Natural killer cell treated with Interleukin-12 subunit alpha and Interleukin-12 subunit beta and Interleukin-15 and Interleukin-18, amount 100 ng/mL, for 72 hours (primary cell): ENCODE data around the gene PRKACB. TPM values are rescaled to one million over a fixed set of nuclear protein-coding genes. Genes with fewer than 3 reads are reported as not detected.
A peak's percentile ranks its signal among the peaks of the same experiment; 100 is the strongest.

Experiments used
- ATAC-seq, 2 donors: fragments of 150-1000 bp; cut with Tn5 transposase in 1 of 2; sonication (Bioruptor Pico), chemical (Tn5 transposase) in 1 of 2; 2 replicates each; pipeline ENCODE4 v1.10.0; 2021
- DNase-seq: peaks from one replicate; pipeline ENCODE4 v3.0.0; 2022; ENCODE audit warnings: low spot score
- H3K27ac Mint-ChIP-seq, 2 donors: 1 replicate in 1 of 2; 2 replicates in 1 of 2; pipeline ENCODE4 v1.8.0; 2022; ENCODE audit warnings: mixed read lengths in 2 of 2, mild to moderate bottlenecking in 1 of 2, moderate library complexity in 1 of 2
- H3K27me3 Mint-ChIP-seq, 2 donors: 1 replicate in 1 of 2; 2 replicates in 1 of 2; pipeline ENCODE4 v1.8.0; 2022; ENCODE audit warnings: mixed read lengths in 2 of 2
- H3K36me3 Mint-ChIP-seq: one replicate; pipeline ENCODE4 v1.8.0; 2022; ENCODE audit warnings: mixed read lengths
- H3K4me1 Mint-ChIP-seq, 2 donors: 1 replicate in 1 of 2; 2 replicates in 1 of 2; pipeline ENCODE4 v1.8.0; 2022; ENCODE audit warnings: low read depth in 2 of 2, mixed read lengths in 2 of 2, mild to moderate bottlenecking in 1 of 2
- H3K4me3 Mint-ChIP-seq: one replicate; pipeline ENCODE4 v1.8.0; 2022; ENCODE audit warnings: mixed read lengths
- H3K9me3 Mint-ChIP-seq: 2 replicates; pipeline ENCODE4 v1.8.0; 2022; ENCODE audit warnings: mixed read lengths
- total RNA-seq, 2 donors: library from RNA; stranded (reverse); gene quantifications; one replicate each; pipeline ENCODE4 v1.2.3, GENCODE V29; 2022

Gene PRKACB
- total RNA-seq, 2 donors from 2014 or later: 46.6 to 65.9 TPM

- H3K36me3 Mint-ChIP-seq: peaks cover 15% of the 10 kb centered on the region
- DNase-seq: no peak
- H3K4me3 Mint-ChIP-seq: no peak overlapping the region
- H3K27me3 Mint-ChIP-seq: peaks cover 0 to 2% of the 10 kb centered on the region in 2 donors
- peaks cover 6% of the 10 kb centered on the region for H3K9me3 Mint-ChIP-seq
- ATAC-seq: no peak
- peaks cover 0 to 1% of the 10 kb centered on the region in 2 donors for H3K4me1 Mint-ChIP-seq
- no peak overlapping the region for H3K27ac Mint-ChIP-seq
Observed at GRCh38 chr1:84253036-84253435, 109.0 kb downstream of the PRKACB start.

GRCh38 chr1:84253891-84254290 is 109.8 kb downstream of the PRKACB start:
- peaks cover 15% of the 10 kb centered on the region for H3K36me3 Mint-ChIP-seq
- no peak overlapping the region for H3K27ac Mint-ChIP-seq
- no peak for ATAC-seq
- H3K27me3 Mint-ChIP-seq: peaks cover 0 to 2% of the 10 kb centered on the region in 2 donors
- no peaks in the 10 kb centered on the region for H3K4me1 Mint-ChIP-seq
- no peak for DNase-seq
- H3K9me3 Mint-ChIP-seq: peaks cover 6% of the 10 kb centered on the region
- no peak overlapping the region for H3K4me3 Mint-ChIP-seq

DNA sequence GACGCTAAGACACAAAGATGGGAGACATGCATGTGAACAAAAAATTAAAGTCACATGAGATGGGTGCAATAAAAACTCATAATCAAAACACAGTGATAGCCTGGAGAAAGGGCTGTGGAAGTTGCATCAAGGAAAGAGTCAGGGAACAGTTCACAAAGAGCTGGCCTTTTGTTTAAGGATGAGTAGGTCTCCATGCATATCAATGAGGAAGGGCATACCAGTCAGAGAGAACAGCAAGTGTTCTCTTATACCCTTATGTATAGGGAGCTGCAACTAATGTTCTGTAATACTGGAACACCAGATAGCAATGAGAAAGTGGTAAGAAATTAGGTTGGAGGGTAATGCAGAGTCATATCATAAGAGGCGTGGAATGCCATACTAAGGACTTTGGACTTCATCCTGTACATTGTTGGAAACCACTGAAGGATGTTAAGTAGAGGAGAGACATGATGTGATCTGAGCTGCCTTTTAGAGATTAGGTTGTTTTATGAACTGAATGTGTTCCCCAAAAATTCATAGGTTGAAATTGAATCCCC is 110.7 kb downstream of the PRKACB start:
- Mint-ChIP-seq H3K4me3 (no peak overlapping the region), H3K9me3 (peaks cover 6% of the 10 kb centered on the region), H3K4me1 (peaks cover 0 to 3% of the 10 kb centered on the region in 2 donors), H3K36me3 (peaks cover 15% of the 10 kb centered on the region), H3K27ac (no peak overlapping the region), H3K27me3 (peaks cover 0 to 2% of the 10 kb centered on the region in 2 donors)
- no peak for DNase-seq
- ATAC-seq: no peak

DNA sequence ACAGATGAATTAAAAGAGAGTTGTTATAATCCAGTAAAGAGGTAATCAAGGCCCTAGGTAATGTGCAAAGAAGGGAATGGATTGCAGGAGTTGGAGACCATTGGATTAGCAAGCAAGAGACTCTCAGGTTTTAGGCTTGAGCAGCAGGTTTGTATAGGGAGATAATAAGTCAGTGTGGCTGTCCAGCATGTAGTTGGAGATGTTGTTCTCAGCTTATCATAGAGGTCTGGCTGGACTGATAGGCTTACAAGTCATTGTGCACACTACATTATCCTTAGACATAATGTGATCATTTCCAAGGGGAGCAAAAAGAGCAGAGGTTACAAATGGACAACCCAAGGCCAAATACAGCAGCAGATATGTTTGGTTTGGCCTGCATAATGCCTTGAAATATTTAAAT is 111.5 kb downstream of the PRKACB start:
- Mint-ChIP-seq H3K4me3 (no peak overlapping the region), H3K27ac (no peak overlapping the region), H3K4me1 (peaks cover 0 to 3% of the 10 kb centered on the region in 2 donors), H3K9me3 (peaks cover 6% of the 10 kb centered on the region), H3K36me3 (peaks cover 10% of the 10 kb centered on the region), H3K27me3 (peaks cover 0 to 2% of the 10 kb centered on the region in 2 donors)
- ATAC-seq (no peak), DNase-seq (no peak)

DNA sequence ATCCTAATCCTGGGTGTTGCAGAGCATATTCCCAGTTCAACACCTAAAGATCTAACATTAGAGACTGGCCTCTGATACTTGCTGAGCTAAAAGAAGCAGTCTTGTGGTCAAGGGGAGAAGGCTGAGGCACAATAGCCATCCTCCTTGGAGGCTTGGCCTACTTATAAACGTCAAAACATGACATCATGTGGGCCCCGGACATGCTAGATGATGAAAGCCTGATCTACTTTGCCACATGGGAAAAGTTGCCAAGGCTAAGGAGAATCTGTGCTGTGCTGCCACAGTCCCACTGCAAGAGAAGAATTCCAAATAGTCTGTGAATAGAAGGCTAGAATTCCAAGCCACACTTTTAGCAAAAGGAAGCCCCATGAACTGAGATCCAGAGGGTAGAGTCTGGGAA is 113.5 kb downstream of the PRKACB start:
- DNase-seq: no peak
- ATAC-seq: no peak
- Mint-ChIP-seq H3K4me3 (no peak overlapping the region), H3K36me3 (no peaks in the 10 kb centered on the region), H3K27ac (no peak overlapping the region), H3K4me1 (peaks cover 0 to 3% of the 10 kb centered on the region in 2 donors), H3K9me3 (peaks cover 3% of the 10 kb centered on the region), H3K27me3 (peaks cover 0 to 2% of the 10 kb centered on the region in 2 donors)

DNA sequence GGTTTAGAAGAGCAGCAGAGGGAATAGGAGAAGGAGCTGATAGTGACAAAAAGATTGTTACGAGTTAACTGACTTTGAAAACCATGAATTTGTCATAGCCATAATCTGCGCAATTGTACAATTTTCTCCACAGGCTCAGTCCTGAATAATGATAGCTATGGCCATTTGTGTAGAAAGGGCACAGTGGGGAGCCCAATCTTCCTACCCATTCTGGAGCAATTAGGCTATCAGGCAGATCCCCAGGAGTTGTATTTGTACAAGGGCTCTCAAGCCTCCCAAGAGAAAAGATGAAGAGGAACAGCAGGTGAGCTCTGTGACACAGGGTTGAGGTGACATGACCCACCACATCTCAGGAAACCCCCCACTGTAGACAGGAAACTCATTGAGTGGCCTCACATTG is 115.3 kb downstream of the PRKACB start:
- Mint-ChIP-seq H3K27me3 (peaks cover 0 to 2% of the 10 kb centered on the region in 2 donors), H3K9me3 (peaks cover 3% of the 10 kb centered on the region), H3K27ac (peak overlapping the region in 1 of 2 donors; percentile 21), H3K4me1 (peaks cover 0 to 3% of the 10 kb centered on the region in 2 donors), H3K4me3 (no peak overlapping the region), H3K36me3 (no peaks in the 10 kb centered on the region)
- DNase-seq (no peak), ATAC-seq (no peak)

DNA sequence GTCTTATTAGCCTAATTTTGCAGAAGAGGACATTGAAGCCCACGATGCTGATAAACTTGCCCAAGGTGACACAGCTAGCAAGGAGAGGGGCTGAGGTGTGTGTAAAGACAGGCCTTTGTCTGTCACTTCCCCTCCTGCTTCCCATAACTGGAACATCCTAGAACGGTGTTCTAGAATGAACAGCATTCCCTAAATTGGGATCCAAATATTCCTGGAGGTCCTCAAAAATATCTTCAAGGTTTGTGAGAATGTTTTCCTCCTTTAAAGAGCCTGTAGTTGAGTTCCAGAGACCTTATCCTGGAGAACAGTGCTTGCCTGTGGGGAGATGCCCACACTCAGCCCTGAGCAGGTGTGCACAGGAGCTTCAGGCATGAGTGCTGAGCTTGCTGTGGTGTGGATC is 115.9 kb downstream of the PRKACB start:
- no peak overlapping the region for H3K27ac Mint-ChIP-seq
- peaks cover 0 to 3% of the 10 kb centered on the region in 2 donors for H3K4me1 Mint-ChIP-seq
- H3K9me3 Mint-ChIP-seq: peaks cover 3% of the 10 kb centered on the region
- ATAC-seq (no peak), DNase-seq (no peak)
- no peaks in the 10 kb centered on the region for H3K36me3 Mint-ChIP-seq
- H3K4me3 Mint-ChIP-seq: no peak overlapping the region
- H3K27me3 Mint-ChIP-seq: peaks cover 0 to 2% of the 10 kb centered on the region in 2 donors

- Mint-ChIP-seq H3K27ac (no peak overlapping the region), H3K4me1 (peaks cover 0 to 3% of the 10 kb centered on the region in 2 donors), H3K4me3 (no peak overlapping the region), H3K9me3 (peaks cover 3% of the 10 kb centered on the region), H3K36me3 (no peaks in the 10 kb centered on the region), H3K27me3 (peaks cover 0 to 2% of the 10 kb centered on the region in 2 donors)
- ATAC-seq: no peak
- DNase-seq: no peak
Observed at GRCh38 chr1:84260852-84261518, 116.9 kb downstream of the PRKACB start.

GRCh38 chr1:84264961-84265360 is 120.9 kb downstream of the PRKACB start:
- Mint-ChIP-seq H3K4me3 (no peak overlapping the region), H3K4me1 (peaks cover 0 to 2% of the 10 kb centered on the region in 2 donors), H3K27me3 (peaks cover 0 to 3% of the 10 kb centered on the region in 2 donors), H3K36me3 (no peaks in the 10 kb centered on the region), H3K9me3 (no peaks in the 10 kb centered on the region), H3K27ac (no peak overlapping the region)
- ATAC-seq (no peak), DNase-seq (no peak)

DNA sequence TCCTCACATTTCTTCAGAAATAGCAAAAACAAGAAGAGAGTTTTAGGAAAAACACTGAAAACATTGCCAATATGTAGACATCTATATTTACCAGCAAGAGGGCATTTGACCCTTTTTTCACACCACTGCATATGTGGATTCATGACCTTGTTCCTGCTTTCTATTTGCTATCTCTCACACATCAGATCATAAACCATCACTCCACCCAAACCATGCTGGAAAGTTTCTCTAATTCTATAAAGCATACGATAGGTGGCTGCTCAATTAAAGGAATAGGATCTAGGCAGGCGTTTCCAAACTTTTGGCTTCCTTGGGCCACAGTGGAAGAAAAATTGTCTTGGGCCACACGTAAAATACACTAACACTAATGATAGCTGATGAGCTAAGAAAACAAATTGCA is 121.8 kb downstream of the PRKACB start:
- H3K27ac Mint-ChIP-seq: no peak overlapping the region
- DNase-seq (no peak), ATAC-seq (no peak)
- H3K9me3 Mint-ChIP-seq: no peaks in the 10 kb centered on the region
- H3K27me3 Mint-ChIP-seq: peaks cover 0 to 3% of the 10 kb centered on the region in 2 donors
- H3K36me3 Mint-ChIP-seq: no peaks in the 10 kb centered on the region
- peaks cover 3 to 5% of the 10 kb centered on the region in 2 donors for H3K4me1 Mint-ChIP-seq
- no peak overlapping the region for H3K4me3 Mint-ChIP-seq

GRCh38 chr1:84266748-84267147 is 122.7 kb downstream of the PRKACB start:
- ATAC-seq (no peak), DNase-seq (no peak)
- Mint-ChIP-seq H3K4me3 (no peak overlapping the region), H3K36me3 (no peaks in the 10 kb centered on the region), H3K9me3 (no peaks in the 10 kb centered on the region), H3K27me3 (peaks cover 0 to 3% of the 10 kb centered on the region in 2 donors), H3K4me1 (peaks cover 12 to 14% of the 10 kb centered on the region in 2 donors), H3K27ac (no peak overlapping the region)

DNA sequence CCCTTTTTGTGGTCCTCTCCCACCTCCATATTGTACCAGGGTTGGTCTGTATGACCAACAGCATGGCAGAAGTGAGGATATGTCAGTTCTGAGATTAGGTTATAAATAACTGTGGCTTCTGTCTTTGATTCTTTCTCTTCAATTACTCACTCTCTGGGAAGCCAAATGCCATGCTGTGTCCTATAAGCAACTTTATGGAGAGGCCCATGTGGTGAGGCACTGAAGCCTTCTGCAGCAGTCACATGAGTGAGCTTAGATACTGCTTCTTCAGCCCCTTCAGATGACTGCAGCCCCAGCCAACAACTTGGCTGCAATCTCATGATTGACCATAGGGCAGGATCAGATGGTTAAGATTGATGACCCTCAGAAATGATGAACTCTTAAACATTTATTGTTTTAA is 123.4 kb downstream of the PRKACB start:
- H3K36me3 Mint-ChIP-seq: no peaks in the 10 kb centered on the region
- no peak overlapping the region for H3K27ac Mint-ChIP-seq
- no peak overlapping the region for H3K4me3 Mint-ChIP-seq
- H3K27me3 Mint-ChIP-seq: peaks cover 0 to 3% of the 10 kb centered on the region in 2 donors
- H3K9me3 Mint-ChIP-seq: no peaks in the 10 kb centered on the region
- peaks cover 12 to 14% of the 10 kb centered on the region in 2 donors for H3K4me1 Mint-ChIP-seq
- ATAC-seq (no peak), DNase-seq (no peak)

DNA sequence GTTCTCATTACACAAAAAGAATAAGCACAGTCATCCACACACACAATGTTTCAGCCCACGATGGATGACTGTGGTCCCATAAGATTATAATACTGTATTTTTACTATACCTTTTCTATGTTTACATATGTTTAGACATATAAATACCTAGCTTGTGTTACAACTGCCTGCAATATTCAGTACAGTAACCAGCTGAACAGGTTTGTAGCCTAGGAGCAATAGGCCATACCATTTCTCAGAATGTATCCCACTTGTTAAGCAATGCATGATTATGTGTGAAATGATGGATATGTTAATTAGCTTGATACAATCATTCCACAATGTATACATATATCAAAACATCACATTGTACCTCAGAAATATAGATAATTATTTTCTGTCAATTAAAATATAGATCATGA is 124.3 kb downstream of the PRKACB start:
- no peak overlapping the region for H3K27ac Mint-ChIP-seq
- peaks cover 0 to 3% of the 10 kb centered on the region in 2 donors for H3K27me3 Mint-ChIP-seq
- no peaks in the 10 kb centered on the region for H3K9me3 Mint-ChIP-seq
- H3K4me1 Mint-ChIP-seq: peaks cover 12 to 14% of the 10 kb centered on the region in 2 donors
- no peak for DNase-seq
- ATAC-seq: no peak
- no peaks in the 10 kb centered on the region for H3K36me3 Mint-ChIP-seq
- no peak overlapping the region for H3K4me3 Mint-ChIP-seq

GRCh38 chr1:84269306-84269705 is 125.2 kb downstream of the PRKACB start:
- Mint-ChIP-seq H3K27me3 (peaks cover 0 to 3% of the 10 kb centered on the region in 2 donors), H3K4me3 (no peak overlapping the region), H3K27ac (no peak overlapping the region), H3K9me3 (no peaks in the 10 kb centered on the region), H3K4me1 (peaks cover 12 to 14% of the 10 kb centered on the region in 2 donors), H3K36me3 (no peaks in the 10 kb centered on the region)
- ATAC-seq (no peak), DNase-seq (no peak)
